Ectodermal cell (in vitro differentiated cells): ENCODE data around the gene CDC42.

Source experiments
- H3K27ac ChIP-seq: 2 replicates; pipeline ENCODE4 v1.7.0; 2013; ENCODE audit warnings: mild to moderate bottlenecking, low read depth, low read length; ENCODE audit not compliant: insufficient read depth, poor library complexity, severe bottlenecking
- H3K27me3 ChIP-seq: 2 replicates; pipeline ENCODE4 v1.7.0; 2013; ENCODE audit warnings: mild to moderate bottlenecking, low read length; ENCODE audit not compliant: insufficient read depth, control insufficient read depth, poor library complexity, severe bottlenecking
- H3K36me3 ChIP-seq: one replicate; pipeline ENCODE4 v1.7.0; 2013; ENCODE audit warnings: low read length; ENCODE audit not compliant: control insufficient read depth, insufficient read depth
- H3K4me1 ChIP-seq: one replicate; pipeline ENCODE4 v1.7.0; 2013; ENCODE audit warnings: low read length; ENCODE audit not compliant: control insufficient read depth, insufficient read depth
- H3K4me3 ChIP-seq: 2 replicates; pipeline ENCODE4 v1.7.0; 2013; ENCODE audit warnings: low read depth, low read length, control low read depth; ENCODE audit not compliant: insufficient read depth
- H3K9me3 ChIP-seq: 2 replicates; pipeline ENCODE4 v1.7.0; 2013; ENCODE audit warnings: mild to moderate bottlenecking, low read length, moderate library complexity; ENCODE audit not compliant: control insufficient read depth
- WGBS, 2 experiments: methylation state at CpG; one replicate each; pipeline ENCODE4 v1.1.7; 2013; ENCODE audit warnings: missing lambda C conversion rate in 2 of 2; 5-methylcytosine and 5-hydroxymethylcytosine counted together

CDC42 gene

DNA sequence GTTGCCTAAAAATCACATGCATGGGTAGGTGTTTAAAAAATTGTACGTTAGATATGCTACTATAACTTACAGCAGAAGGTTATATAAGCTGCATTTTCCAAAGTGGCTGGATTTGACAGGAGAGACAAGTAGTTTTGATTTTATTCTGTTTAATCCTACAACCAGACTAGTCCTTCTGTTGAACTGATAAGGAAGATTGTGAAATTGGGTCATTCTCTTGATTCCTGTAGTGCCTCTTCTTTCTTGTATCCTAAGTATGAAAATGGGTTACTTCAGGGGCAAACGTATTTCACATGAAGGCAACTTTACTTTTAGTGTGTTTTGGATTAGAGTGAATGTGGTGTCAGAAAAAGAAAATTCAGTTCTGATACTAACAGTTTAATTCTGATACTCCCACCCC, 19.0 kb downstream of the CDC42 start:
- Histone ChIP-seq H3K27me3 (no peaks in the 10 kb centered on the region), H3K36me3 (no peaks in the 10 kb centered on the region), H3K9me3 (no peaks in the 10 kb centered on the region), H3K27ac (no peak overlapping the region), H3K4me3 (no peak overlapping the region), H3K4me1 (no peaks in the 10 kb centered on the region)
- WGBS, 2 experiments = 97 to 100% methylated on average over 1 to 2 of the region's 2 CpGs

DNA sequence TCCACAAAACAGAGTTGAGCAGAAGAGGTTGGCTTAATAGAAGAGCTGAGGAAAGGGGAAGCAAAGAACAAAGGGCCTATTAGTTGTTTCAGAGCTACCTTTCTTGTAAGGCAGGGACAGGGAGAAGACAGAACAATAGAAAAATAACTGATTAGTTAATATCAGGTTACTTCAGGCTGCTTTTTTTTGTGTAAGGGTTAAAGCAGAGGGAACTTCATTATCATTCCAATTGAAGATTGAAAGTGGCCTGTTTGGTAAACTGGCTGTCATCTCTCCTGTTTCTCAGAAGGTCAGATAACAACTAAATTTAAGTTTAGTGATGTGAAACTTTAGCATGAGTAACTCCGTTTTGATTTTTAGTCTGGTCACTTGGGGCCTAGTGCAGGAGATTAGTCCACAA, 22.3 kb downstream of the CDC42 start:
- H3K36me3 ChIP-seq = no peaks in the 10 kb centered on the region

DNA sequence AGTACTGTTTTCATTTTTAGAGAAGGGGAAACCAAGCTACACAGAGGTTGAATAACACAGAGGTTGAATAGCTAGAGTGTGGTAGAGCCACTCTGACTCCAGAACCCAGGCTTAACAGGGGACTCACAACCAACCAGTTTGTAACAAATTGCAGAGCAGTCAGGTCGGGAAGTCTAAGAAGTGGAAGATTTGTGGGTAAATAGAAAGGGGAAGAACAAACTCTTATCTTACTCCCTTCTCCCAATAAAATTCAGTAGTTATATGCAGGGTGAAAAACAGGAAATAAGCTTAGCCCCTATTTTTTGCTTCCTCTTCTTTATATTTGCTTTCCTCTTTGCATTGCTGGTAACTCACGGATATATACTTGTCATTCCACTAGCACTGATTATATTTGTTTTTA, 23.2 kb downstream of the CDC42 start:
- Histone ChIP-seq H3K4me1 (no peaks in the 10 kb centered on the region), H3K27ac (no peak overlapping the region), H3K27me3 (no peaks in the 10 kb centered on the region), H3K9me3 (no peaks in the 10 kb centered on the region), H3K36me3 (no peaks in the 10 kb centered on the region), H3K4me3 (no peak overlapping the region)
- WGBS, 2 experiments = 100% methylated on average over 1 of the region's 2 CpGs; no CpG with 5 or more reads in 1 of the 2 experiments

More for the DNA sequence above, 22.3 kb downstream of the CDC42 start:
- Histone ChIP-seq H3K4me3 (no peak overlapping the region), H3K4me1 (no peaks in the 10 kb centered on the region), H3K9me3 (no peaks in the 10 kb centered on the region), H3K27me3 (no peaks in the 10 kb centered on the region), H3K27ac (no peak overlapping the region)
- 61 to 100% methylated on average over 1 of the region's 1 CpG for WGBS, 2 experiments

DNA sequence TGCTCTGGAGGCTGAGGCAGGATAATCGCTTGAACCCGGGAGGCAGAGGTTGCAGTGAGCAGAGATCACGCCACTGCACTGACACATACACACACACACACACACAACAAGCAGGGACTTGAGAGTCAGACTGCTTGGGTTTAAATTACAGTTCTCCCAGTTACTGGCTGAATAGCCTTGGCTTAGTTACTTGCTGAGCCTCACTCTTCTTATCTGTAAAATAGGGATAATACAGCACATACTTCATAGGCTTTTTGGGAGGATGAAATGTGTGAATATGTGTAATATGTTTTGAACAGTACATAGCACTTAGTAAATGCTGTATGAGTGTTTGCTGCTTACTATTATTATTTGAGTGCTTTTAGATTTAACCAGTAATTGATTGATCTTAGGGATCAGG, 23.8 kb downstream of the CDC42 start:
- H3K4me1 ChIP-seq = no peaks in the 10 kb centered on the region
- WGBS, 2 experiments = 93 to 94% methylated on average over 3 of the region's 3 CpGs
- no peaks in the 10 kb centered on the region for H3K9me3 ChIP-seq
- H3K4me3 ChIP-seq = no peak overlapping the region
- H3K36me3 ChIP-seq = peaks cover 3% of the 10 kb centered on the region
- H3K27me3 ChIP-seq = no peaks in the 10 kb centered on the region
- no peak overlapping the region for H3K27ac ChIP-seq

GRCh38 chr1:22077728-22078127, 25.2 kb downstream of the CDC42 start:
- H3K4me1 ChIP-seq = no peaks in the 10 kb centered on the region
- H3K27ac ChIP-seq = no peak overlapping the region
- no peaks in the 10 kb centered on the region for H3K27me3 ChIP-seq
- no peak overlapping the region for H3K4me3 ChIP-seq
- no peaks in the 10 kb centered on the region for H3K9me3 ChIP-seq
- peaks cover 4% of the 10 kb centered on the region for H3K36me3 ChIP-seq
- 92 to 93% methylated on average over 5 of the region's 5 CpGs for WGBS, 2 experiments

GRCh38 chr1:22078133-22078532, 25.6 kb downstream of the CDC42 start:
- H3K4me1 ChIP-seq = no peaks in the 10 kb centered on the region
- 100% methylated on average over 1 of the region's 2 CpGs; no CpG with 5 or more reads in 1 of the 2 experiments for WGBS, 2 experiments
- H3K9me3 ChIP-seq = no peaks in the 10 kb centered on the region
- H3K4me3 ChIP-seq = no peak overlapping the region
- peaks cover 4% of the 10 kb centered on the region for H3K36me3 ChIP-seq
- H3K27me3 ChIP-seq = no peaks in the 10 kb centered on the region
- no peak overlapping the region for H3K27ac ChIP-seq

DNA sequence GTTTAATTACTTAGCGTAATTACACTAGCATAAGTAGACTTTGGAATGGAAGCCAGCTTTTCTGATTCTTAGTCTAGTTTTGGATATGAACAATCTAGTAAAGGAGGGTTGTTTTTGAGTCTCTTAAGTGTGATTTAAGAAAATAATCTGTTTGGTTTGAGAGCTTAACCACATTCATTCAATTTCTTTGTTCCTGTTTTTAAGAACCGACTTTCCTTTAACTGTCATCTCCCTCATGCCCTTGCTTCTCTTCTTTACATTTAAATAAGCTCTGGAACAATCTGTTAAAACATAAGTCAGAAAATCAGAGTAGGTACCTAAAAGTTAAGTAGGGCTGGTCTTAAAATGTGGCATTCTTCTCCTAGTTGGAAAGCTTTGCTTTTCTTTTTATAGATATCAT, 27.7 kb downstream of the CDC42 start:
- Histone ChIP-seq H3K27me3 (no peaks in the 10 kb centered on the region), H3K4me1 (no peaks in the 10 kb centered on the region), H3K27ac (no peak overlapping the region), H3K9me3 (no peaks in the 10 kb centered on the region), H3K4me3 (no peak overlapping the region), H3K36me3 (peaks cover 4% of the 10 kb centered on the region)
- WGBS, 2 experiments = 90 to 100% methylated on average over 2 of the region's 2 CpGs

DNA sequence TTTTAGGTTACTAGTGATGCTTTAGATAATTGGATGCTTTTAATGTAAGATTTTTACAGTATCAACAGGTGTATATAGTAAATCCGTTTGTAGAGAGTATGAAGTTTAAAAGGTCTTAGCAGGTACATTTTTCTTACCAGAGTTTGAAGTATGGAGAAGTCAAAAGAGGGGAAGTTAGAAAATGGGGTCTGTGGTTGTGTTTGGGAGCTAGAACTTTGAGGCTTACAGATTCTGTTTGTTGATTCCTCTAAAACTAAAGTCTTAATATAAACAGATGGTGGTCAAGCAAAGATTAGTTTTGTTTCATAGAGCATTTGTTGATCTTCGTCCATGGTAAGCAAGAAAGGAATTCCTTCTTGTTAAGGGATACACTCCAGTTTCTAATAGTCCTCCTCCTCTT, 35.8 kb downstream of the CDC42 start:
- H3K4me1 ChIP-seq = peaks cover 5% of the 10 kb centered on the region
- no peak overlapping the region for H3K27ac ChIP-seq
- 84 to 96% methylated on average over 2 of the region's 2 CpGs for WGBS, 2 experiments
- no peak overlapping the region for H3K4me3 ChIP-seq
- H3K36me3 ChIP-seq = peaks cover 15% of the 10 kb centered on the region
- no peaks in the 10 kb centered on the region for H3K27me3 ChIP-seq
- no peaks in the 10 kb centered on the region for H3K9me3 ChIP-seq

DNA sequence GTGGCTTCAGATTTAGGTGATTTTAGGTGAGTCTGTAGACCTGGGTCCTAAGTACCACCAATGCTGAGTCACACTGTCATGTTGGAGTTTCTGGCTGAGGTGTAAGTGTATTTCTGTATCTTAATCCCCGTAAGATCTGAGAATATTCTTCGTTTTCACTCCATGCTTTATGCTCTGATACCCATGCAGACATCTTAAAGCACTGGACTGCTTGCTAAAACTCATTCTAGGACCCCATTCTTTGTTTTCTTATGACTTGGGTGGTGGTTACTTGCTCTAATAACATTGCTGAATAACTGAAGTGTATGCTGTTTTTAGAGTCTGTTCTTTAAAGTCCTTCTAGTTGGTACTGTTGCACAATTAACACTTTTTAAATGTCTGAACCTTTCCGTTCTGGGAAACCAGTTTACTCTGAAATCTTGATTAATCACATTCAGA, 36.6 kb downstream of the CDC42 start:
- no peaks in the 10 kb centered on the region for H3K27me3 ChIP-seq
- WGBS, 2 experiments = 84 to 96% methylated on average over 3 of the region's 3 CpGs
- peaks cover 5% of the 10 kb centered on the region for H3K4me1 ChIP-seq
- H3K36me3 ChIP-seq = peaks cover 17% of the 10 kb centered on the region
- no peak overlapping the region for H3K4me3 ChIP-seq
- H3K27ac ChIP-seq = no peak overlapping the region
- H3K9me3 ChIP-seq = no peaks in the 10 kb centered on the region

- Histone ChIP-seq H3K4me3 (no peak overlapping the region), H3K36me3 (peaks cover 17% of the 10 kb centered on the region), H3K27ac (no peak overlapping the region), H3K9me3 (no peaks in the 10 kb centered on the region), H3K27me3 (no peaks in the 10 kb centered on the region), H3K4me1 (peaks cover 5% of the 10 kb centered on the region)
- 55 to 56% methylated on average over 5 to 6 of the region's 6 CpGs for WGBS, 2 experiments
Observed at GRCh38 chr1:22089787-22090186, 37.3 kb downstream of the CDC42 start.

- Histone ChIP-seq H3K27ac (no peak overlapping the region), H3K9me3 (no peaks in the 10 kb centered on the region), H3K4me1 (peaks cover 5% of the 10 kb centered on the region), H3K4me3 (no peak overlapping the region), H3K36me3 (peaks cover 17% of the 10 kb centered on the region), H3K27me3 (no peaks in the 10 kb centered on the region)
- 66 to 78% methylated on average over 3 of the region's 3 CpGs for whole genome bisulfite sequencing, 2 experiments
Observed at GRCh38 chr1:22090867-22091266, 38.4 kb downstream of the CDC42 start.
